Hematopoietic multipotent progenitor cell (in vitro differentiated cells): ENCODE data around the gene IL13. TPM values are rescaled to one million over a fixed set of nuclear protein-coding genes. Genes with fewer than 3 reads are reported as not detected.
"Not testable (repeated sequence)": the region's sequence is repeated elsewhere in the genome, so short reads cannot be mapped to it uniquely, and the experiment has no call there.

Source experiments
- DNase-seq, 3 donors: peaks; one replicate each; pipeline ENCODE4 v3.0.0-alpha.2; 2011 to 2015; ENCODE audit warnings: low read depth in 2 of 3, low spot score in 2 of 3
- total RNA-seq: library from RNA; depleted of rRNA; stranded (reverse); fragments of >200 nt; gene quantifications from one replicate; pipeline ENCODE4 v1.2.3, GENCODE V29; 2012

IL13 gene
- total RNA-seq, 1 donor, result under 0.01 TPM

DNA sequence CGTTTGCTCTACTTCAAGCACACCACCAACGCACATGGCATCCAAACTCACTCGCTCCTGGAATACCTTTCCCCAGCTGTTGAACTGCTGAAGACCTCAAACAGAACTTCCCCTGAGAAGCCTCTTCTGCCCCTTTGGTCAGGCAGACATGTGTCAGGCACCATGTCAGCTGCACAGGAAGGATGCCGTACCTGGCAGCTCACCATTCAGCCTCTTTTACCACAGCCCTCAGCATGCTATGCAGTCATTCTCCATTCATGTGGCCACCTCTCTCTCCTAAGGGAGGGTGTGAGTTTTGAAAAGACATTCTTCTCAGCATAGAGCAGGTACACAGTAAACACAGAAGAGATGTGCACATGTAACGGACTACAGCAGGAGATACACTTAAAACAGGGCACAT, 30.0 kb downstream of the IL13 start:
- DNase-seq, result peak in 1 of 3 donors; percentile 55

DNA sequence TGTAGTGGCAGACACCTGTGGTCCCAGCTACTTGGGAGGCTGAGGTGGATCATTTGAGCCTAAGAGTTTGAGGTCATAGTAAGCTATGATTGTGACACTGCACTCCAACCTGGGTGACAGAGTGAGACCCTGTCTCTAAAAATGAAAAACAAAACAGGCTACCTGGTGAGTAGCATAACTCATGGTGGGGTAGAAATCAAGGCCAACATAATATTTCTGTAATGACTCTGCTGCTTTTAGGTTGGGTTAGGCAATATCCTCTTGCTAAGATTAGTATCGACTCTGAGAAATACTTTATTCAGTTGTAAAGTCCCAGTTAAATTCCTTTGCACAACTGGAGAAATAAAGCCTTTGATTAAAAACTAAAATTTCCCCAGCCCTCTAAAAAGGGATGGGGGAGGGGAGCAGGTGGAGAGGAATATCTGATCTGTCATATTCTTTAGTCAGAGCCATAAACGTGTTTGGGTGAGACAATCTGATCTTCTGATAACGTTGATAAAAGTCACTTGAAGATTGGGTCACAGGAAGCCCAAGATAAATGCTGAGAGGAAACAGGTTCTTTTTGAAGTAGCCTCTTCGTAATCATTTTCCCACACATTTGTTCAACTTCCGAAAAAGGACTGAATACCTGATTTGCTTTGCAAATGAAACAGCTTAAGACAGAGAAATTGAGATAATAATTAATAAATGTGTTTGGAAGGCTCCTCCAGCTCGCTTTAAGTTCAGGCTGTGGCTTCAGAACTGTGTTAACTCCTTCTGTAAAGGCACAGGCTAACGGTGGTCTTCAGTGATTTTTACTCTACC, 30.8 kb downstream of the IL13 start:
- peak in 2 of 3 donors; percentile 66 to 86 for DNase-seq

DNA sequence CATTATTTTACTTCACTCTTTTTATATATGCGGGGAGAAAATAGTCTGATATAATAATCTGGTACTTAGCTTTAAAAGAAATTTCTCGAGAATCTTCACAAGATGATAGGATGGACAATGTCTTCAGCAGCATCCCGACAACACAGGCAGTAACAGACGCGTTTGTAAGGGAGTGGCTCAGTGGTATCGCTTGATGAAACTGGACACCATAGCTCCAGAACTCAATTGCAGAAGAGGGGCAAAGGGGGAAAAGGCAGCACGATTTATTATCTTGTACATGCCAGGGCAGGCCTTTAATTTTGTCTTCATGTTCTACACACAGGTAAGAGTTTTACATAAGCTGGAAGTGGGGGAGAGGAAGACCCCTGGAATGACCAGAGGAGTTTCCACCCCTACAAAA, 31.5 kb downstream of the IL13 start:
- no peak for DNase-seq

DNA sequence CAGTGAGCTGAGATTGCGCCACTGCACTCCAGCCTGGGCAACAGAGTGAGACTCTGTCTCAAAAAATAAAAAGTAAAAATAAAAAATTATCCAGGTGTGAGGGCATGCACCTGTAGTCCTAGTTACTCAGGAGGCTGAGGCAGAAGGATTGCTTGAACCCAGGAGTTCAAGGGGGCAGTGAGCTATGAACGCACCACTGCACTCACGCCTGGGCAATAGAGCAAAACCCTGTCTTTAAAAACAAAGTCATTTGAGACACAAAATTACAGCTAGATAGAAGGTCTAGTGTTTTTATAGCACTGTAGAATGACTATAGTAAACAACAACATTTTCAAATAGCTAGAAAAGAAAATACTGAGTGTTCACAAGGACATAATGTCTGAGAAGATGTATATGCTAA, 32.2 kb downstream of the IL13 start:
- no peak for DNase-seq

DNA sequence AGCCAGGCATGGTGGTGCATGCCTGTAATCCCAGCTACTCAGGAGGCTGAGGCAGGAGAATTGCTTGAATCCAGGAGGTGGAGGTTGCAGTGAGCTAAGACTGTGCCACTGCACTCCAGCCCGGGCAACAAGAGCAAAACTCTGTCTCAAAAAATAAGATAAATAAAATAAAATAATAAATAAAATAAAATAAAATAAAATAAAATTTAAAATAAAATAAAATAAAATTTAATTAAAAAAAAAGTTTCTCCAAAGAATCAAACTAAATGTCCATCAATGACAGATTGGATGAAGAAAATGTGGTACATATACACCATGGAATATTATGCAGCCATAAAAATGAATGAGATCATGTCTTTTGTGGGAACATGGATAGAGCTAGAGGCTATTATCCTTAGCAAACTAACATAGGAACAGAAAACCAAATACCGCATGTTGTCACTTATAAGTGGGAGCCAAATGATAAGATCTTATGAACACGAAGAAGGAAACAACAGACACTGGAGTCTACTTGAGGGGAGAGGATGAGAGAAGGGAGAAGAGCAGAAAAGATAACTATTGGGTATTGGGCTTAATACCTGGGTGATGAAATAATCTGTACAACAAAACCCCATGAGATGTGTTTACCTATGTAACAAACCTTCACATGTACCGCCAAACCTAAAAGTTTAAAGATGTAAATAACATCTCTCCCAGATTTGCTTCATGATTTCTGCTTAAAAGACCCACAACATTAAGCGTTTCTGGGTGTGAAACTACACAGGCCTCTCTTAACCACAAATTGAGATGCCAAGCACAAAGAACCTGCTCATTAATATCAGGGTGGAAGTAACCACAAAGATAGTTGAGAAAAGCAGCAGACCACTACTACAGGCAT, 34.0 kb downstream of the IL13 start:
- not testable (repeated sequence) for DNase-seq

DNA sequence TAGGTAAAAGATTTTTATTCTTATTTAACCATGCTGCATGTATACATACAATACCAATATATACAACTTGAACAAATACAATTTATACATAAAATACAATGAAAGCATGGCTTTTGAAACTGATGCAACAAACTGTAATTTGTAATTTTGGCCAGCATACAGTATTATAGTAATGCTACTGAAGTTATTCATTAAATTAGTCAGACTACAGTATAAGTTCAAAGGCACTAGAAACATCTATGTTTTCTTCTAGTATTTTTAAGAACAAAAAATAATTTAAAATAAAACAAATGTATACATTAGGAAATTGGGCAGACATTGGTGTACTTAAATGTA, 34.6 kb downstream of the IL13 start:
- DNase-seq, result no peak

DNA sequence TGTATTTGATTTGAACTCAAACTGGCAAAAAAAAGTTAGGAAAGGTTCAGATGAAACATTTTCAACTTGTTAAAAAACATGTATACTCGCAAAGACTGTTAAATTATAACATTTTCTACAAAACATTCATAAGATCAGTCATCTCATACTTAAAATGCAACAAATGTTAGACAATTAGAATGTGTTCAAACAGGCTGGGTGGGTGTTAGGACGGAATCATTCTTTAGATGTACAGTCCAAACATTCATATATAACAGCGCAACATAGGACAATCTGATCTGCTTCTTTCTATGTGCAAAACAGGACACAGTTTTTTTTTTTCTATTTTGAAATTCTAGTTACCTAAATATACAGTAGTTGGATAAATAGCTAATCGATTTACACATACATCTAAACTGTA, 38.0 kb downstream of the IL13 start:
- no peak for DNase-seq

DNA sequence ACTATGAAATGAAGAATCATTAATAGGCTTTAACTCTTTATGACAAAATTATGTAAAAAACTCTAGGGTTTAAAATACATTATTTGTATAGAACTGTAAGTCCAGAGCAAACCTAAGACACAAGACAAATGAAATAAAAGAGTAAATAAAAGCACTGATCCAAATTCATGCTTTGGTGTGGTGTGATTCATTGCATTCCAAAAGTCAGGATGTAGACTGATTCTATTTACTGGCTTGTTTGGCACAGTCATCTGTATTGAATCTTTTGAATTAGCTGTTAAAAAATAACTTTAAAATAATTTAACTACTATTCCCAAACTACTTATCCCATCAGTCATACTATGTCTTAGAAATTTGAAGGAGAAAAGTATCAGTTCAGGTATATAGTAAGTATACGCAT, 46.9 kb downstream of the IL13 start:
- no peak for DNase-seq

DNA sequence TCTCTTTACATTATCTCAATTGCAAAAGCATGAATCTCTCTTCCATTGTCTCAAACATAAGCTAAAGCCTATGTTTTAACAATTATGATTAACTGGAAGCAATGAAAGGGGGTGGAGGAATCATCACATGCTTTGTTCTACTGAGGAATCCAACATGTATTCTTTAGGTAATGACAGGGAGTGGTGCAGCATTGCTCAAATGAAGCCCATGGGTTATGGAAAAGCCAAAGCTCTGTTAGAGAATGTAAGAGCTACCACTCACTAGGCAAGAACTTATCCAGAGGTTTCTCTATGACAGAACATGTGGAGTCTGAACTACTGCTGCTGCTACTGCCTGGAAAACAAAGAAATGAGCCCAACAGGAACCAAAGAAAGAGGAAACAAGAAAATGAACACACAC, 50.7 kb downstream of the IL13 start:
- no peak for DNase-seq

Other genes starting within 250 kb of the IL13 start
- 181 TPM for gene IRF1, start 167.4 kb upstream of the IL13 start, total RNA-seq
- not detected for gene IL5, start 114.7 kb upstream of the IL13 start, total RNA-seq
- 9.7 TPM for gene RAD50, start 101.2 kb upstream of the IL13 start, total RNA-seq
- not detected for gene IL4, start 15.8 kb downstream of the IL13 start, total RNA-seq
- gene KIF3A, start 79.4 kb downstream of the IL13 start, total RNA-seq, result 1.1 TPM
- 0.27 TPM for gene CCNI2, start 89.3 kb downstream of the IL13 start, total RNA-seq
- gene SEPTIN8, start 119.1 kb downstream of the IL13 start, total RNA-seq, result 5.4 TPM
- not detected for gene SOWAHA, start 155.1 kb downstream of the IL13 start, total RNA-seq
- 0.54 TPM for gene SHROOM1, start 172.5 kb downstream of the IL13 start, total RNA-seq
- 0.54 TPM for gene GDF9, start 208.3 kb downstream of the IL13 start, total RNA-seq
- gene UQCRQ, start 208.5 kb downstream of the IL13 start, total RNA-seq, result 81.6 TPM
- gene LEAP2, start 215.5 kb downstream of the IL13 start, total RNA-seq, result 0.81 TPM